OCI-LY3 (cell line): ENCODE results near the gene IAPP.
"Not testable (repeated sequence)": the region's sequence is repeated elsewhere in the genome, so short reads cannot be mapped to it uniquely, and the experiment has no call there.

ENCODE experiments used
- H2AFZ ChIP-seq: fragments of 200-600, 300-600 bp; shearing (Covaris generic); 2 replicates; pipeline ENCODE4 v1.6.0; 2014; ENCODE audit warnings: antibody characterized with exemption, low read depth, low read length
- H3K27ac ChIP-seq: fragments of 200-600, 300-600 bp; sonication (generic); 2 replicates; pipeline ENCODE4 v1.5.1; 2014; ENCODE audit warnings: mild to moderate bottlenecking, low read length, moderate library complexity, mixed read lengths
- H3K27me3 ChIP-seq: fragments of 200-600, 300-600 bp; sonication (generic); 2 replicates; pipeline ENCODE4 v1.6.1; 2014; ENCODE audit warnings: low read depth, low read length, mixed read lengths
- H3K36me3 ChIP-seq: fragments of 200-600, 300-600 bp; sonication (generic); replicated peaks from 2 replicates; pipeline ENCODE3; 2014; ENCODE audit warnings: low read depth, low read length, mixed read lengths
- H3K4me1 ChIP-seq: fragments of 300-600, 200-600 bp; sonication (generic); 2 replicates; pipeline ENCODE4 v1.6.1; 2014; ENCODE audit warnings: low read length, mixed read lengths
- H3K4me2 ChIP-seq: fragments of 200-600, 300-600 bp; sonication (generic); 2 replicates; pipeline ENCODE4 v1.6.1; 2014; ENCODE audit warnings: low read length, mixed read lengths
- H3K4me3 ChIP-seq: fragments of 300-600, 200-600 bp; sonication (generic); 2 replicates; pipeline ENCODE4 v1.5.1; 2014; ENCODE audit warnings: antibody characterized with exemption, mild to moderate bottlenecking, low read length, moderate library complexity
- H3K79me2 ChIP-seq: fragments of 300-600, 200-600 bp; shearing (Covaris generic); 2 replicates; pipeline ENCODE4 v1.6.1; 2014; ENCODE audit warnings: mild to moderate bottlenecking, low read length, mixed read lengths
- H3K9ac ChIP-seq: fragments of 300-600, 200-600 bp; shearing (Covaris generic); 2 replicates; pipeline ENCODE4 v1.6.0; 2014; ENCODE audit warnings: mild to moderate bottlenecking, low read length, moderate library complexity
- H3K9me3 ChIP-seq: fragments of 200-600, 300-600 bp; shearing (Covaris generic); 2 replicates; pipeline ENCODE4 v1.6.1; 2014; ENCODE audit warnings: low read length, mixed read lengths; ENCODE audit not compliant: insufficient read depth
- H4K20me1 ChIP-seq: fragments of 200-600, 300-600 bp; sonication (generic); 2 replicates; pipeline ENCODE4 v1.6.1; 2016; ENCODE audit warnings: low read length, mixed read lengths; ENCODE audit not compliant: insufficient read depth
- CTCF ChIP-seq: fragments of 200-600, 300-600 bp; sonication (generic); IDR thresholded peaks from 2 replicates; pipeline ENCODE4 v1.5.1; 2014; ENCODE audit warnings: antibody characterized with exemption, low read length, low read depth
- EZH2phosphoT487 ChIP-seq: fragments of 200-600 bp; shearing (Covaris generic); IDR thresholded peaks from 2 replicates; pipeline ENCODE4 v1.6.1; 2018; ENCODE audit warnings: antibody characterized with exemption, mixed run types, low read depth

IAPP gene

GRCh38 chr12:21370845-21371449 is 1.8 kb upstream of the IAPP start:
- Histone ChIP-seq H3K79me2 (no peaks in the 10 kb centered on the region), H4K20me1 (no peaks in the 10 kb centered on the region), H3K9me3 (no peaks in the 10 kb centered on the region), H3K4me3 (no peak overlapping the region), H3K9ac (no peak overlapping the region), H3K4me1 (no peaks in the 10 kb centered on the region), H3K27ac (no peak overlapping the region), H2AFZ (no peak overlapping the region), H3K4me2 (no peak overlapping the region), H3K27me3 (no peaks in the 10 kb centered on the region), H3K36me3 (no peaks in the 10 kb centered on the region)
- TF ChIP-seq CTCF = 0 out of 2 replicates have a peak, but pooled peaks have one; percentile 5
- no peak for TF ChIP-seq EZH2phosphoT487

DNA sequence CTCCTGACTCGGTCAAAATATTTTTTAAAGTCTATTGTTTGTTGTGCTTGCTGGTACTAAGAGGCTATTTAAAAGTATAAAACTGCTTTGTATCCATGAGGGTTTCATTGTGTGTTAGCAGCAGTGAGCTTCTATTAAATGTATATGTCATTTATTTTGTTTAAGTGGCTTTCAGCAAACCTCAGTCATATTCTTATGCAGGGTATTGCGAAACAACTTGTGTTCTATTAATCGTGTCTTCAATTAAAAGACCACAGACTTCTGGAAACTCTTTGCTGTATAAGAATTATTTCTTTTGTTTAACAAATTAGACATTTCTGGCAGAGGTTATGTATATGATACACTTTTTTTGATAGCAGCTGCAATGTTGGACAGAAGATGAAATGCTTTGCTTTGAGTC is 6.5 kb downstream of the IAPP start:
- Histone ChIP-seq H3K36me3 (no peaks in the 10 kb centered on the region), H2AFZ (no peak overlapping the region)

DNA sequence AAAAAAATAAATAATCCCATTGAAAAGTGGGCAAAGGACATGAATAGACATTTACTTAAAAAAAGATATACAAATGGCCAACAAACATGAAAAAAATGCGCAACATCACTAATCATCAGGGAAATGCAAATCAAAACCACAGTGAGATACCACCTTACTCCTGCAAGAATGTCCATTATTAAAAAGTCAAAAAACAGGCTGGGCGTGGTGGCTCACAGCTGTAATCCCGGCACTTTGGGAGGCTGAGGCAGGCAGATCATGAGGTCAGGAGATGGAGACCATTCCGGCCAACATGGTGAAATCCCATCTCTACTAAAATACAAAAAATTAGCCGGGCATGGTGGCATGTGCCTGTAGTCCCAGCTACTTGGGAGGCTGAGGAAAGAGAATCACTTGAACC is 8.6 kb downstream of the IAPP start:
- H2AFZ ChIP-seq, H4K20me1 ChIP-seq: not testable (repeated sequence)

More for the DNA sequence above, 6.5 kb downstream of the IAPP start:
- Histone ChIP-seq H4K20me1 (no peaks in the 10 kb centered on the region), H3K4me1 (no peaks in the 10 kb centered on the region), H3K4me2 (no peak overlapping the region), H3K27ac (no peak overlapping the region), H3K27me3 (no peaks in the 10 kb centered on the region), H3K9me3 (no peaks in the 10 kb centered on the region), H3K79me2 (no peaks in the 10 kb centered on the region), H3K4me3 (no peak overlapping the region), H3K9ac (no peak overlapping the region)
- no peak for TF ChIP-seq CTCF
- no peak for TF ChIP-seq EZH2phosphoT487

GRCh38 chr12:21384261-21384660 is 11.6 kb downstream of the IAPP start:
- H3K36me3 ChIP-seq = no peaks in the 10 kb centered on the region
- TF ChIP-seq CTCF (no peak), EZH2phosphoT487 (no peak)
- no peak overlapping the region for H3K9ac ChIP-seq
- no peaks in the 10 kb centered on the region for H3K79me2 ChIP-seq
- H3K4me1 ChIP-seq = no peaks in the 10 kb centered on the region
- H4K20me1 ChIP-seq = no peaks in the 10 kb centered on the region
- H3K4me2 ChIP-seq = no peak overlapping the region
- H3K27me3 ChIP-seq = no peaks in the 10 kb centered on the region
- H2AFZ ChIP-seq = no peak overlapping the region
- no peaks in the 10 kb centered on the region for H3K9me3 ChIP-seq
- H3K27ac ChIP-seq = no peak overlapping the region
- no peak overlapping the region for H3K4me3 ChIP-seq

More for the DNA sequence above, 8.6 kb downstream of the IAPP start:
- not testable (repeated sequence) for H3K79me2 ChIP-seq, H3K4me3 ChIP-seq, H3K4me2 ChIP-seq, H3K9ac ChIP-seq, H3K27me3 ChIP-seq, H3K36me3 ChIP-seq, H3K9me3 ChIP-seq, H3K4me1 ChIP-seq, H3K27ac ChIP-seq
